WTC11 (cell line): ENCODE data around the gene MAP7.

ENCODE experiments used
- AFF4 ChIP-seq: sonication (generic); formaldehyde crosslinking; IDR thresholded peaks from 2 replicates; pipeline ENCODE4 v1.8.1; 2023; ENCODE audit warnings: mild to moderate bottlenecking, missing genetic modification reagents, borderline replicate concordance
- CTCF ChIP-seq: fragments of 200-600 bp; IDR thresholded peaks from 2 replicates; pipeline ENCODE4 v1.8.0; 2022; ENCODE audit warnings: antibody characterized with exemption
- E2F4 ChIP-seq: sonication (generic); formaldehyde crosslinking; IDR thresholded peaks from 2 replicates; pipeline ENCODE4 v1.8.1; 2022; ENCODE audit warnings: low read depth, mild to moderate bottlenecking, moderate library complexity, missing genetic modification reagents, borderline replicate concordance
- JUN ChIP-seq: sonication (generic); formaldehyde crosslinking; IDR thresholded peaks from 2 replicates; pipeline ENCODE4 v1.8.0; 2023; ENCODE audit warnings: mild to moderate bottlenecking, missing genetic modification reagents
- MLX ChIP-seq: sonication (generic); formaldehyde crosslinking; IDR thresholded peaks from 2 replicates; pipeline ENCODE4 v1.8.1; 2023; ENCODE audit warnings: mild to moderate bottlenecking, missing genetic modification reagents, moderate library complexity
- NFYB ChIP-seq: sonication (generic); formaldehyde crosslinking; conservative IDR thresholded peaks from 2 replicates; pipeline ENCODE4 v1.8.0; 2022; ENCODE audit warnings: low read depth, missing genetic modification reagents
- NR2C2 ChIP-seq: sonication (generic); formaldehyde crosslinking; IDR thresholded peaks from 2 replicates; pipeline ENCODE4 v1.8.0; 2022; ENCODE audit warnings: mild to moderate bottlenecking, missing genetic modification reagents
- SP1 ChIP-seq: sonication (generic); formaldehyde crosslinking; conservative IDR thresholded peaks from 2 replicates; pipeline ENCODE4 v1.8.1; 2022; ENCODE audit warnings: missing genetic modification reagents
- TP53 ChIP-seq: sonication (generic); formaldehyde crosslinking; IDR thresholded peaks from 2 replicates; pipeline ENCODE4 v1.8.1; 2023; ENCODE audit warnings: mild to moderate bottlenecking, missing genetic modification reagents
- ZNF121 ChIP-seq: sonication (generic); formaldehyde crosslinking; IDR thresholded peaks from 2 replicates; pipeline ENCODE4 v1.8.0; 2023; ENCODE audit warnings: missing genetic modification reagents
- ZNF317 ChIP-seq: sonication (generic); formaldehyde crosslinking; IDR thresholded peaks from 2 replicates; pipeline ENCODE4 v1.8.1; 2023; ENCODE audit warnings: low read depth, mild to moderate bottlenecking, moderate library complexity, missing genetic modification reagents, borderline replicate concordance
- ZNF416 ChIP-seq: fragments of 250-450 bp; sonication (Bioruptor Pico); IDR thresholded peaks from 2 replicates; pipeline ENCODE4 v1.9.0; 2021; ENCODE audit warnings: mild to moderate bottlenecking, inconsistent platforms
- ZSCAN18 ChIP-seq: fragments of 250-450 bp; sonication (Bioruptor Pico); IDR thresholded peaks from 2 replicates; pipeline ENCODE4 v2.1.2; 2022; ENCODE audit warnings: mild to moderate bottlenecking, moderate library complexity

GRCh38 chr6:136552054-136552453 is 1.8 kb upstream of the MAP7 start:
- TF ChIP-seq CTCF: no peak
- no peak for TF ChIP-seq ZSCAN18 (CRISPR knock-in tag)
- TF ChIP-seq SP1 (CRISPR knock-in tag): no peak
- no peak for TF ChIP-seq ZNF416 (CRISPR knock-in tag)
- TF ChIP-seq MLX (CRISPR knock-in tag): no peak
- no peak for TF ChIP-seq NR2C2 (CRISPR knock-in tag)
- TF ChIP-seq AFF4: no peak
- TF ChIP-seq JUN (CRISPR knock-in tag): no peak
- TF ChIP-seq NFYB: no peak
- no peak for TF ChIP-seq TP53 (CRISPR knock-in tag)
- TF ChIP-seq ZNF121 (CRISPR knock-in tag): no peak
- TF ChIP-seq ZNF317: no peak
- TF ChIP-seq E2F4: no peak
